HUES48 (cell line): ENCODE measurements around the gene DLG2.
"Not testable (repeated sequence)": the region's sequence is repeated elsewhere in the genome, so short reads cannot be mapped to it uniquely, and the experiment has no call there.

ENCODE experiments used
- H3K27ac ChIP-seq: one replicate; pipeline ENCODE4 v1.7.0; 2013; ENCODE audit warnings: low read depth, low read length, inconsistent platforms
- H3K27me3 ChIP-seq: 2 replicates; pipeline ENCODE4 v1.6.1; 2013; ENCODE audit warnings: mild to moderate bottlenecking, low read length; ENCODE audit not compliant: control insufficient read depth, insufficient read depth
- H3K36me3 ChIP-seq: 2 replicates; pipeline ENCODE4 v1.6.1; 2013; ENCODE audit warnings: low read length; ENCODE audit not compliant: control insufficient read depth, insufficient read depth
- H3K4me1 ChIP-seq: 2 replicates; pipeline ENCODE4 v1.6.1; 2013; ENCODE audit warnings: mild to moderate bottlenecking, low read length; ENCODE audit not compliant: control insufficient read depth, insufficient read depth
- H3K4me3 ChIP-seq: 2 replicates; pipeline ENCODE4 v1.5.1; 2013; ENCODE audit warnings: mild to moderate bottlenecking, low read depth, low read length
- H3K9ac ChIP-seq: 2 replicates; pipeline ENCODE4 v1.6.1; 2013; ENCODE audit warnings: mild to moderate bottlenecking, low read depth, low read length, moderate library complexity
- H3K9me3 ChIP-seq: 2 replicates; pipeline ENCODE4 v1.6.1; 2013; ENCODE audit warnings: low read length; ENCODE audit not compliant: control insufficient read depth, insufficient read depth

Gene DLG2

GRCh38 chr11:85444479-85444878, 182.7 kb downstream of the DLG2 start:
- Histone ChIP-seq H3K4me3 (no peak overlapping the region), H3K27ac (no peak overlapping the region)

GRCh38 chr11:85440273-85440672, 186.9 kb downstream of the DLG2 start:
- Histone ChIP-seq H3K9me3 (peaks cover 5% of the 10 kb centered on the region; the same call in 1 of the 2 replicates), H3K36me3 (no peaks in the 10 kb centered on the region), H3K27ac (no peak overlapping the region), H3K9ac (no peak overlapping the region), H3K4me1 (no peaks in the 10 kb centered on the region), H3K4me3 (no peak overlapping the region), H3K27me3 (no peaks in the 10 kb centered on the region)

More at GRCh38 chr11:85444479-85444878, 182.7 kb downstream of the DLG2 start:
- Histone ChIP-seq H3K9me3 (no peaks in the 10 kb centered on the region), H3K27me3 (no peaks in the 10 kb centered on the region), H3K9ac (no peak overlapping the region), H3K36me3 (no peaks in the 10 kb centered on the region), H3K4me1 (no peaks in the 10 kb centered on the region)

DNA sequence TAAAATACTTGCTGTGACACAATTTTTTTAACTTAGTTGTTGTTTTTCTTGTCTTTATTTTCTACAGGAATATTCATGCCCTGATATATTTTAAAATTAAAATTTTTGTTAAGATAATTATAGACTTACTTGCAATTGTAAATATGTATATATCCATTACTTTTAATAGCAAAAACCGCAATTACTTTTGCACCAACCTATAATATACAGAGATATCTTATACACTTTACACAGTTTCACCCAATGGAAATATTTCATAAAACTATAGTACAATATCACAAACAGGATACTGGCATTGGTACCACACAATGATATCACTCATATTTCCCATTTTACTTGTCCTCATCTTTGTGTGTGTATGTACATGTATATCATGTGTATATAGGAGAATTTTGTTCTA, 188.8 kb downstream of the DLG2 start:
- Histone ChIP-seq H3K27me3 (no peaks in the 10 kb centered on the region), H3K4me1 (no peaks in the 10 kb centered on the region), H3K4me3 (no peak overlapping the region), H3K27ac (no peak overlapping the region), H3K9me3 (peaks cover 5% of the 10 kb centered on the region; the same call in 1 of the 2 replicates), H3K36me3 (no peaks in the 10 kb centered on the region), H3K9ac (no peak overlapping the region)

DNA sequence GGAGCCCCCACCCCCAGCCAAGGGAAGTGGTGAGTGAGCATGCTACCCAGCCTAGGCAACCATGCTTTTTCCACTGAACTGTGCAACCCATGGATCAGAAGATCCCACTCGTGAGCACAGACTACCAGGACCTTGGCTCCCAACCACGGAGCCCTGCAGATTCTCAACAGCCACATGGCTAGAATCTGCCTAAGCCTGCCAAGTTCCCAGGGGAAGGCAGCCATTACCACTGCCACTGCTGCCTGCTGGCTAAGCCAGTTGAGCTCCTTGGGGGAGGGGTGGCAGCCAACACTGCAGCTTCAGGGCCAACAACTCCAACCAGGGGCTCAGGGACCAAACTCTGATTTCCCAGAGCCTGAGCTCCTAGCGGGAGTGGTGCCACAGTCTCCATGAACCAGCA, 195.8 kb downstream of the DLG2 start:
- H3K27ac ChIP-seq: no peak overlapping the region
- H3K36me3 ChIP-seq: no peaks in the 10 kb centered on the region
- no peaks in the 10 kb centered on the region for H3K4me1 ChIP-seq
- H3K9me3 ChIP-seq: 0 out of 2 replicates have a peak, but pooled peaks cover 2% of the 10 kb centered on the region
- H3K27me3 ChIP-seq: no peaks in the 10 kb centered on the region
- no peak overlapping the region for H3K4me3 ChIP-seq
- H3K9ac ChIP-seq: no peak overlapping the region

- H3K4me3 ChIP-seq: no peak overlapping the region
- H3K9me3 ChIP-seq: peaks cover 3% of the 10 kb centered on the region; the same call in 1 of the 2 replicates
- H3K27ac ChIP-seq: no peak overlapping the region
- no peak overlapping the region for H3K9ac ChIP-seq
- H3K27me3 ChIP-seq: no peaks in the 10 kb centered on the region
- no peaks in the 10 kb centered on the region for H3K36me3 ChIP-seq
- no peaks in the 10 kb centered on the region for H3K4me1 ChIP-seq
Observed at GRCh38 chr11:85423794-85424193, 203.3 kb downstream of the DLG2 start.

DNA sequence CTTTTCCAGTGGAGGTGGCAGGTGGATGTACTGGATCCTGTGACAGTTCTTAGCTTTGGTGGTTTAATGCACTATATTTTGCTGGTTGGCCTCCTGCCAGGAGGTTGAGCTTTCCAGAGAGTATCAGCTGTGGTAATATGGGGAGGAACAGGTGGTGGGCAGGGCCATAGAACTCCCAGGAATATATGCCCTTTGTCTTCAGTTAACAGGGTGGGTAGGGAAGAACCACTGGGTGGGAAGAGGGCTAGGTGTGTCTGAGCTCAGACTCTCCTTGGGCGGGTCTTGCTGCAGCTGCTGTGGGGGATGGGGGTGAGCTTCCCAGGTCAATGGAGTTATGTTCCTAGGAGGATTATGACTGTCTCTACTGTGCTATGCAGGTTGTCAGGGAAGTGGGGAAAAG, 203.8 kb downstream of the DLG2 start:
- H3K4me3 ChIP-seq: no peak overlapping the region
- peaks cover 3% of the 10 kb centered on the region; the same call in 1 of the 2 replicates for H3K9me3 ChIP-seq
- no peak overlapping the region for H3K27ac ChIP-seq
- H3K36me3 ChIP-seq: no peaks in the 10 kb centered on the region
- H3K4me1 ChIP-seq: no peaks in the 10 kb centered on the region
- H3K9ac ChIP-seq: no peak overlapping the region
- no peaks in the 10 kb centered on the region for H3K27me3 ChIP-seq

GRCh38 chr11:85414175-85414574, 213.0 kb downstream of the DLG2 start:
- H3K9ac ChIP-seq: no peak overlapping the region
- H3K27me3 ChIP-seq: no peaks in the 10 kb centered on the region
- H3K4me3 ChIP-seq: no peak overlapping the region
- no peak overlapping the region for H3K27ac ChIP-seq
- H3K4me1 ChIP-seq: no peaks in the 10 kb centered on the region
- H3K9me3 ChIP-seq: no peaks in the 10 kb centered on the region
- no peaks in the 10 kb centered on the region for H3K36me3 ChIP-seq

- Histone ChIP-seq H3K27me3 (no peaks in the 10 kb centered on the region), H3K9ac (no peak overlapping the region), H3K4me1 (no peaks in the 10 kb centered on the region), H3K4me3 (no peak overlapping the region), H3K27ac (no peak overlapping the region), H3K9me3 (no peaks in the 10 kb centered on the region), H3K36me3 (no peaks in the 10 kb centered on the region)
Observed at GRCh38 chr11:85407648-85408047, 219.5 kb downstream of the DLG2 start.

- Histone ChIP-seq H3K4me1 (no peaks in the 10 kb centered on the region), H3K4me3 (no peak overlapping the region)
Observed at GRCh38 chr11:85406841-85407240, 220.3 kb downstream of the DLG2 start.

GRCh38 chr11:85406316-85406715, 220.8 kb downstream of the DLG2 start:
- Histone ChIP-seq H3K27me3 (no peaks in the 10 kb centered on the region), H3K4me1 (no peaks in the 10 kb centered on the region), H3K9ac (no peak overlapping the region), H3K4me3 (no peak overlapping the region), H3K27ac (no peak overlapping the region), H3K9me3 (no peaks in the 10 kb centered on the region), H3K36me3 (no peaks in the 10 kb centered on the region)

More at GRCh38 chr11:85406841-85407240, 220.3 kb downstream of the DLG2 start:
- Histone ChIP-seq H3K9ac (no peak overlapping the region), H3K27ac (no peak overlapping the region), H3K36me3 (no peaks in the 10 kb centered on the region), H3K27me3 (no peaks in the 10 kb centered on the region), H3K9me3 (no peaks in the 10 kb centered on the region)

DNA sequence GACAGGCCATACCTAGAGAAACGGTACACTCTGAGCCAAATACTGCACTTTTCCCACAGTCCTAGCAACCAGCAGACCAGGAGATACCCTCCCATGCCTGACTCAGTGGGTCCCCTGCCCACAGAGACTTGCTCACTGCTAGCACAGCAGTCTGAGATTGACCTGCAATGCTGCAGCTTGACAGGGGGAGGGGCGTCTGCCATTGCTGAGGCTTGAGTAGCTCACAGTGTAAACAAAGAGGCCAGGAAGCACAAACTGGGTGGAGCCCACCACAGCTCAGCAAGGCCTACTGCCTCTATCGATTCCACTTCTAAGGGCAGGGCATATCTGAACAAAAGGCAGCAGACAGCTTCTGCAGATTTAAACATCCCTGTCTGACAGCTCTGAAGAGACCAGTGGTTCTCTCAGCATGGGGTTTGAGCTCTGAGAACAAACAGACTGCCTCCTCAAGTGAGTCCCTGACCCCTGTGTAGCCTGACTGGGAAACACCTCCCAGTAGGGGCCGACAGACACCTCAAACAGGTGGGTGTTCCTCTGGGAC, 231.6 kb downstream of the DLG2 start:
- not testable (repeated sequence) for H3K27ac ChIP-seq, H3K4me3 ChIP-seq, H3K4me1 ChIP-seq, H3K9ac ChIP-seq, H3K9me3 ChIP-seq, H3K36me3 ChIP-seq, H3K27me3 ChIP-seq
